Measurements from ENCODE around the gene ICA1. TPM values are rescaled to one million over a fixed set of nuclear protein-coding genes. Genes with fewer than 3 reads are reported as not detected.
"Not testable (repeated sequence)": the region's sequence is repeated elsewhere in the genome, so short reads cannot be mapped to it uniquely, and the experiment has no call there.

The ICA1 gene
- total and polyA plus RNA-seq, 2 of the 4 experiments (the other 2 are of a cell fraction) = not detected

GRCh38 chr7:8063300-8063699 is 198.7 kb downstream of the ICA1 start:
- H2BK15ac ChIP-seq (ENCODE audit: low read depth, low read length); H3K4me3 ChIP-seq (ENCODE audit: insufficient read depth, low read depth, low read length); H3K27ac ChIP-seq (ENCODE audit: insufficient read depth, low read length); H3K56ac ChIP-seq (ENCODE audit: extremely low read depth, insufficient read depth, low read length); H3K9me3 ChIP-seq (ENCODE audit: control insufficient read depth, insufficient read depth, low read length); H3K36me3 ChIP-seq (ENCODE audit: control insufficient read depth, insufficient read depth, low read length); intact Hi-C loops (cut with micrococcal nuclease); H2AK9ac ChIP-seq (replicated peaks; ENCODE audit: low read depth, low read length, poor library complexity); ATAC-seq (ENCODE audit: low read depth); H2BK20ac ChIP-seq (ENCODE audit: low read depth, low read length); H3K4me2 ChIP-seq (ENCODE audit: low read depth, low read length); H2AFZ ChIP-seq (replicated peaks; ENCODE audit: low read length, poor library complexity); CTCF ChIA-PET; H3K9me1 ChIP-seq (ENCODE audit: insufficient read depth, low read length); H3K18ac ChIP-seq (ENCODE audit: low read depth, low read length); H3K79me1 ChIP-seq (ENCODE audit: low read depth in 1 of 2, low read length in 2 of 2); in situ Hi-C loops (cut with MboI; ENCODE audit: low sequenced_read_pairs); H3K9ac ChIP-seq (ENCODE audit: low read depth, low read length); H4K5ac ChIP-seq (ENCODE audit: low read depth, low read length); BruUV-seq (replicated peaks); H2AK5ac ChIP-seq (ENCODE audit: low read depth, low read length); H2BK5ac ChIP-seq (ENCODE audit: low read depth, low read length, poor library complexity, severe bottlenecking); POLR2A ChIA-PET (ENCODE audit: unreplicated experiment); H3K4me1 ChIP-seq (ENCODE audit: control insufficient read depth, insufficient read depth, low read length); H2BK120ac ChIP-seq (ENCODE audit: low read depth, low read length); DNase-seq; H4K20me1 ChIP-seq (ENCODE audit: insufficient read depth, low read length); H3K4ac ChIP-seq (ENCODE audit: low read depth, low read length); H3K23ac ChIP-seq (ENCODE audit: low read depth, low read length); H3K27me3 ChIP-seq (ENCODE audit: control insufficient read depth, insufficient read depth, low read length); H4K91ac ChIP-seq (ENCODE audit: insufficient read depth, low read depth, low read length); H3K14ac ChIP-seq (replicated peaks; ENCODE audit: low read depth, low read length); dilution Hi-C loops (cut with HindIII; ENCODE audit: low sequenced_read_pairs, unreplicated experiment); H4K8ac ChIP-seq (ENCODE audit: low read depth in 2 of 2, low read length in 2 of 2): not testable (repeated sequence)
- 100% methylated on average over 1 of the region's 5 CpGs; no CpG with 5 or more reads in 1 of the 2 experiments for WGBS, 2 experiments (ENCODE audit: extremely low coverage in 2 of 2, insufficient read length in 1 of 2)

Small RNA genes lying within 50 kb of the gene (microRNA-seq; reads per million reads assigned to microRNA genes)
- not detected for gene AC007009.1 (ENCODE audit: insufficient read depth, insufficient read length)

Small RNA genes lying within 50 kb of the gene (small RNA-seq; reads per million reads assigned to genes)
- 0 reads per million in 5 experiments for gene AC007009.1

Other genes with a start within 250 kb of the ICA1 start
- gene NXPH1, start 171.4 kb upstream of the ICA1 start, total RNA-seq (2012; rRNA removed) = not detected in 2 replicates
- not detected in 2 replicates for gene NXPH1, start 171.4 kb upstream of the ICA1 start, polyA plus RNA-seq (2012; rRNA removed)

Measured in IMR-90 (cell line).